HG02759 (cell line): ENCODE data around the gene TTC39C.
"Not testable (repeated sequence)": the region's sequence is repeated elsewhere in the genome, so short reads cannot be mapped to it uniquely, and the experiment has no call there.

Experiments used
- ATAC-seq: cut with Tn5 transposase; IDR thresholded peaks from one replicate; pipeline ENCODE4 v1.9.1; 2021; ENCODE audit warnings: mild to moderate bottlenecking, moderate library complexity; ENCODE audit not compliant: unreplicated experiment

TTC39C gene

DNA sequence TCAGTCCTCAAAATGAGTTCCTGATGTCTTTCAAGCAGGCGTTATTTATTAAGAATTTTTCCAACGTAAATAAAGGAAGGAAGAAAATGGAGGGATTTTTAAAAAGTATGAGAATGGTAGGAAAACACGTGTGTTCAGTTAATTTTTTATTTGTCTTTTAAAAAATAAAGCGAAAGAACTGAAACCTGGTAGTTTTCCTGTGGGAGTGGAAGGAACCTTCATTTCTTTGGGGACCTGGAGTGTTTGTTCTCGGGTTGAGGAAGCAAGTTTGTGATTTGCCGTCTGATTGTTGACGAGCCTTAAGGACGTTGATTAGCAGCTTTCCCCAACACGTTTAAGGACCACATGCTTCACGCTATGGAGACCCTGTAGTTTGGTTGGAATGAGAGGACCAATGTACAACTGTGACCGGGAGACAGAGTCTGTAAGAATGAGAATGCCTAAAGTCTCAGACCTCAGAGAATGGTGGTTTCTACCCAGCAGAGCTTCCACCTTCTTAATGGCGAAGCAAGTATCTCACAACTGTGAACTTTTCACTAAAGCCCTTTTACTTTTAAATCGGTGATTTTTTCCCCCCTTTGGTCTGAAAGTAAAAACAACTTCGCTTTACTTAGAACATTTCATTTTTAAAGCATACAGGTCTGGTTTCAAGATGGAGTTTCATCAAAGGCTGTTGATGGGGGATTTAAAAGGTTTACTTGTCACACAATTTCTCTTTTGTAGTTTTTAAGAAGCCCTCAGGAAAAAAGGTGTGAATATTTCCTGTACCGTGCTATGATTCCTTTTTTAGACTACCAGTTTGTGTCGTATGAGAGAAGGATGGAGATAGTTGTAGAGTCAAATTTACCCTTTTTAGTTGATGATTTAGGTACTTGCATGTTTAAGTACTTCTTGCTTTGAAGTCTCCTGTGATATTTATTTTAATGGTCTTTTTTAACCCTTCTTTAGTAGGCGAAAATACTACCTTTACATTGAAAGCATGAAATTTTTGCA lies 1.4 kb downstream of the TTC39C start:
- ATAC-seq, result no peak

DNA sequence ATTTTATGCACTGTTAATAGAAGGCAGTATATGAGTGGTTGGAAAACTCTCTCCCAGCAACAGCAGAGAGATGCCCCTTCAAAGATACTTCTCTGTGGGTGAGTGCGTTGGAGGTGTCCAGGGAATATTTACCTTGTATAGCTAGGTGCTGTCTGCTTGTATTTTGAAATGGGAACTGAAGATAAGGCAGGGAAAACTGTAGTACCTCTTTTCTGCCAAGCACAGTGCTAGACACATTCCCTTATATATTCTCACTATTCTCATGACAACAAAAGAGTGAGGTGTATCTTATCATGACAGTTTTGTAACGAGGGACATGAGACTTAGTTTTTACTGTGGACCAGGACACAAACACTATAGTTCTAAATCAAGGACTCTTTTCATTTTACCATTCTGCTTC lies 2.1 kb downstream of the TTC39C start:
- no peak for ATAC-seq

DNA sequence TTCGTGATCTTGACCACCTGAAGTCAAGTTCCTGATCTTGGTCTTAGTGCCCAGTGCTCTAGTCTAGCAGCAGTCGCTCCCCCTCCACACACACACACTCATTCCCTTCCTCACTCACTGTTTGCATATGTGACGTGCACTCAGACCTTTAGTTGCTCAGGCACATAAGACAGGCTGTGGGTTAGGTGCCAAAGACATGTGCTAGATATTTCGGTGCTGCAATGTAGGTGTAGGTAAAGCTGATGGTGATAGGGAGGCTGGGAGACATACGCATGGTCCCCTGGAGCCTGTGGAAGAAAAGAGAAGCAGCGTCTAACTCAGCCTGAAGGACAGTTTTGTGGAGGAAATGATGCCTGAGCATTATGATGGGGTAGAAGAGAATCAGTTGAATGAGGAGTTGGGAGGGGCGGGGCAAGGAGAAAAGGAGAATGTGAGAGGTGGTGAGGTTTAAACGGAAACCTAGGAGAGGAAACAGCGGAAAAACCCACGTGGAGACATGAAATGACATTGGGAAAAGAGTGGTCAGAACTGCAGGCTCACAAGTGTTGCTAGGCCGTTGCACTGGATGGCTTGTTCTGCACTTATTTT lies 3.8 kb downstream of the TTC39C start:
- no peak for ATAC-seq

DNA sequence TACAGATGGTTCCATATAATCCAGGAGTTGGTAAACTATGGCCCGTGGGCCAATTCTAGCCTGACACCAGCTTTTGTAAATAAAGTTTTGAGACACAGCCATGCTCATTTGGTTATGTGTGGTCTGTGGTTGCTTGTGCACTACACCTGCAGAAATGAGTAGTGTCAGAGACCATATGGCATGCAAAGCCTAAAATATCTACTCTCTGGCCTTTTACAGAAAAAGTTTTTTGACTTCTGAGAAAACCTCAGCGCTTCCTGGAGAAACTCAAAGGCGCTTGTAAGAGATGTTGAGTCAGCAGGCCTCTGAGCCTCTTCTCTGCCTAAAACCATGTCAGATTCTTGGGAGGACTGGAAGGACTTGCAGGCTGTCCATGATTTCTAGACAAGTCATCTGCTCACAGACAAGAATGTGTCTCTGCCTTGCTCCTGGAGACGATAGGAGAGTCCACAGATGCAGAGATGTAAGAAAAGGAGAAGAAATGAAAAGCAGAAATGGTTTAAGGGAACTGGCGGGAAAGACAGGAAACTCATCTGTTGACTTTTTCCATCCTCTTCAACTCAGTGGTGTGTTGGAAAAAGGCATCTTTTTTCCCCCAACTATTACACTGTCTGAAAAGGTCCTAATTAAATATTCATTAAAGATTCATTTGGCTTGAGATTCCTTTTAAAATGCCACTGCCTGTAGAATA lies 5.2 kb downstream of the TTC39C start:
- ATAC-seq, result peak; percentile 82

DNA sequence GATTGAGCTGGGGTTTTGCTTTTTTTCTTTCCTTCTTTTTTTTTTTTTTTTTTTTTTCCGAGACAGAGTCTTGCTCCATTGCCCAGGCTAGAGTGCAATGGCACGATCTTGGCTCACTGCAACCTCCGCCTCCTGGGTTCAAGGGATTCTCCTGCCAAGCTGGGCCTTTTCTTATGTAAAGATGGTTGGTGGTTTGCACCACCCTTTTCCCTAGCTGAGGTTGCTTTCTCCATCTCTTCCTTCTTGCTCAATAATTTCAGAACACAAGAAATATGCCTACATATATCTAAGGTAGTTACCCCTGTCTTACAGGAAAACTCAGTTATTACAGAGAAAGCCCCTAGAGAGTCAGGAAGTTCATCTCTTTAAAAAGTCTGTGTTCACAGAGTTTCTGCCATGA lies 7.0 kb downstream of the TTC39C start:
- ATAC-seq, result no peak

DNA sequence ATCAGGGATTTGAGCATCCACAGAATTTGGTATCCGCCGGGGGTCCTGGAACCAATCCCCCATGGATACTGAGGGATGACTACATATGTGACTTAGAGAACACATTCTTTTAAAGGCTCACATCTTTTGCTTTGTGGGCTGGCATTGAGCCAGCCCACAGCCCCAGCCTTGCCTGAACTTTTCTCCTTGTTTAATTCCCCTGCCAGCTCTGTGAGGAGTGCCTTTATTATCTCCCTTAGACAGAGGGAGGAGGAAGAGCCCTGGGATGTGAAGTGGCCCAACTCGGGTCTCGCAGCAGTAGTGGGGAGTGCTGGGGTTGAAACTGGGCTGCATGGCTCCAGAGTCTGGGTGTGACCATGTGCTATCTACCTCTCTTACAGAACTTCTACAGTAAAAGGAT lies 7.6 kb downstream of the TTC39C start:
- ATAC-seq, result no peak

GRCh38 chr18:24023185-24023814 lies 8.7 kb downstream of the TTC39C start:
- no peak for ATAC-seq

DNA sequence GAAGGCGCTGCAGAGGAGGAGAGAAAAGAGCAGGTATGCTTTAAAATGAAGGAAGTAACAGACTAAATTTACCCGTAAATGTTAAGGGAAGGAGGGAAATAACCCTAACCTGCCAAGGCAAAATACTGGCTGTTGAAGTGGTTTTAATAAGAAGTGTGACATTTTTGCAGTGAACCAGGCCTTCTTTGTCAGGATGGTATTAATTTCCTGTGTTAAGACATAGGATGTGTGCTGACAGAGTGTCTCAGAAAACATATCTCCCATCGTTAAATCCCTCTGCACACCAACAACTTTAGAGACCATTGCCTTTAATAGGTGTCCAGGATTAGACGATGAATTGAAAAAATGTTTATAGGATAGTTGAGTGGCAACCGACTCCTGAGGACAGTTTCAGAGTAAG lies 9.9 kb downstream of the TTC39C start:
- ATAC-seq, result no peak

DNA sequence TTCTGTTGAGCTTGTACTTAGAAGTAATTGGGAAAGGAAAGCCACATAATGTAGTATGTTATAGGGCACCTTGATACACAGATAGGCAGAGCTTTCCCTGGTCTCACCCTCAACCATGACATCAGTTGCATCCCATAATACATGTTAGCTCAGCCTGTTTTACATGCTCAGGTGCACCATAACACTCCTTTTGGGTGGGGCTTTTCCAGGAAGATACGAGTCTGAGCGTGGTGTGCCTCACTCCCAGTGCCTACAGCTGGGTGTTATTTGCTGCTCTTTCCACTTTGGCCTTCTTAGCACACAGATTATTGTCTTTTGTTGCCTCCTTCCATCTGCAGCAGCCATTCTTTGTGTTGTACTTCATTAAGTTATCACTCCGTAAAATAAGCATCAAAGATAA lies 11.9 kb downstream of the TTC39C start:
- no peak for ATAC-seq

GRCh38 chr18:24027156-24027827 lies 12.7 kb downstream of the TTC39C start:
- no peak for ATAC-seq

- ATAC-seq, result not testable (repeated sequence)
Observed at GRCh38 chr18:24028946-24029345, 14.4 kb downstream of the TTC39C start.

DNA sequence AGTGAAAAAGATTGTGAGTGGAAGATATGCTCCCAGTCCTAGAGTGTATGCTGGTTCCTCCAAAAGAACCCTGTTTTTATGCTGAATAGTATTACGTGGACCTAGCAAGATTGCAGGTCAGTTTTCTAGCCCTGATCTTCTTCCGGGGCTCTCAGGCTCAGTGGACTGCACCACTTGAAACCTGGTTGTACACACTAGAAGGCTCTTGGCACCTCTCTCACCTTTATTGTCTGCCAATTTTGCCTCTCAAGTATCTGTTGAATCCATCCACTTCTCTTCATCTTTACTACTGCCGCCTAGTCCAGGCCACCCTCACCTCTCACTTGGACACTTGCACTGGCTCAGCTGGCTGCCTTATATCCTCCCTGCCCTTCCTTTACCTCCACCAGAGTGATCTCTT lies 16.8 kb downstream of the TTC39C start:
- no peak for ATAC-seq

- ATAC-seq, result peak; percentile 88
Observed at GRCh38 chr18:24031916-24032315, 17.4 kb downstream of the TTC39C start.

GRCh38 chr18:24033641-24034412 lies 19.3 kb downstream of the TTC39C start:
- no peak for ATAC-seq

DNA sequence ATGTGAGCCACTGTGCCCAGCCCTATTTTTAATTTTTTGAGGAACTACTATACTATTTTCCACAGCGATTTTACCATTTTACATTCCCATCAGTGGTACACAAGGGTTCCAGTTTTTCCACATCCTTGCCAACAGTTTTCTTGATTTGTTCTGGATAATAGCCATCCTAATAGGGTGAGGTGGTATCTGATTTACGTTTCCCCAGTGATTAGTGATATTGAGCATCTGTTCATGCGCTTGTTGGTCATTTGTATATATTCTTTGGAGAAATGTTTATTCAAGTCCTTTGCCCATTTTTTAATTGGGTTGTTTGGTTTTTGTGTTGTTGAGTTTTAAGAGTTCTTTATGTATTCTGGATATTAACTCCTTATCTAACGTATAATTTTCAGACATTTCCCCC lies 20.8 kb downstream of the TTC39C start:
- no peak for ATAC-seq

GRCh38 chr18:24039671-24040070 lies 25.1 kb downstream of the TTC39C start:
- ATAC-seq, result no peak

GRCh38 chr18:24041691-24042090 lies 27.1 kb downstream of the TTC39C start:
- ATAC-seq, result no peak

GRCh38 chr18:24043403-24043802 lies 28.8 kb downstream of the TTC39C start:
- ATAC-seq, result no peak

DNA sequence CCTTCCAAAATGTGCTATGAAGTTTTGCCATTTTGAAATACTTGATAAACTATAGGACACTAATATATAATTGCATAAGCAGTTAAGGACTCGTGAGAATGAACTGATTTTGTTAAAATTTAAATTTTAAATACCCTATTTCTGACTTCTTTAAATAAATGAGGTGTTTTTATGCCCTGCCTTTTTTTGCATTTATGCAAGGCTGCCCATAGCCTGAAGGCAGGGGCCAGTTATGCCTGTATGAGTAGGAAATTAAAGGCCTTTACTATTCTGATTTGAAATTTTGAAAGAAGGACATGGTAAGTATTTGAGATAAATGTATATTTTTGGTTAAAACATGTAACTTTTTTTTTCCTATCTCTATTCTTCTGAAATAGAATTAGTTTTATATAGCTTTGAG lies 33.7 kb downstream of the TTC39C start:
- no peak for ATAC-seq

GRCh38 chr18:24049142-24049541 lies 34.6 kb downstream of the TTC39C start:
- no peak for ATAC-seq
